ENCODE data around the gene KAT8. TPM values are rescaled to one million over a fixed set of nuclear protein-coding genes. Genes with fewer than 3 reads are reported as not detected.

KAT8 gene
- total and polyA plus RNA-seq, 2 of the 13 experiments (the other 11 are each of a cell fraction or from before 2014, with no cell fraction given), result 79.0 to 84.2 TPM

DNA sequence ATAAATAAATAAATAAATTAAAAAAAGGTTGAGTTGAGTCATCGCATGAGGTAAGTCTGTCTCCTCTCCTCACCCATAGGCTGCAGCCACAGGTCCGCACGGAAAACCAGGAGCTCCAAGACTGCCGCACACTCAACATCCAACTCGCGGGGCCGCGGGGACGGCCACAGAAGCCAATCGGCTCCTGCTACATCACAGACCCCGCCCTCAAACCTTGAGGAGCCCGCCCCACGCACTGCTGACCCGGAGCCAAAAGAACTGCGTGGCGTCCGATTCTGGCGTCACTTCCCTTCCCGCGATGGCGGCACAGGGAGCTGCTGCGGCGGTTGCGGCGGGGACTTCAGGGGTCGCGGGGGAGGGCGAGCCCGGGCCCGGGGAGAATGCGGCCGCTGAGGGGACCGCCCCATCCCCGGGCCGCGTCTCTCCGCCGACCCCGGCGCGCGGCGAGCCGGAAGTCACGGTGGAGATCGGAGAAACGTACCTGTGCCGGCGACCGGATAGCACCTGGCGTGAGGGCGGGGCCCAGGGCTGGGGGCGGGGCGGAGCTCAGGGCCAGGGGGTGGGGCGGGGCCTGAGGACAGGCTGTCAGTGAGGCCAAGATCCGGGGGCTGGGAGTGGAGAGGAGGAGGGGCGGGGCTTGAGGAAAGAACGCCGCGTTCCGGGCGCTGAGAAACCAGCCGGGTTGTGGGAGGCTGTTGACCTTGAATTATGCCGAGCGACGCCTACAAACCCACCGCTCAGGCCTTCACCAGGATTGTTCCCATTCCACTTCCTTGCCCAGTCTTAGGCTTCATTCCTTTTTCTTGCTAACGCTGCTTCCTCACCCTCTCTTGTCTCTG, at the start of gene KAT8 (continued):
- no peak for TF ChIP-seq ZNF530 (CRISPR knock-in tag; IDR thresholded peaks at IDR 0.05; ENCODE audit: low read depth)
- TF ChIP-seq, protein P1, sequence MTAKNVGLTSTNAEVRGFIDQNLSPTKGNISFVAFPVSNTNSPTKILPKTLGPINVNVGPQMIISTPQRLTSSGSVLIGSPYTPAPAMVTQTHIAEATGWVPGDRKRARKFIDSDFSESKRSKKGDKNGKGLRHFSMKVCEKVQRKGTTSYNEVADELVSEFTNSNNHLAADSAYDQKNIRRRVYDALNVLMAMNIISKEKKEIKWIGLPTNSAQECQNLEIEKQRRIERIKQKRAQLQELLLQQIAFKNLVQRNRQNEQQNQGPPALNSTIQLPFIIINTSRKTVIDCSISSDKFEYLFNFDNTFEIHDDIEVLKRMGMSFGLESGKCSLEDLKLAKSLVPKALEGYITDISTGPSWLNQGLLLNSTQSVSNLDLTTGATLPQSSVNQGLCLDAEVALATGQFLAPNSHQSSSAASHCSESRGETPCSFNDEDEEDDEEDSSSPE (CRISPR knock-in tag; IDR thresholded peaks at IDR 0.05), result peak; percentile 91
- TF ChIP-seq, protein P2, sequence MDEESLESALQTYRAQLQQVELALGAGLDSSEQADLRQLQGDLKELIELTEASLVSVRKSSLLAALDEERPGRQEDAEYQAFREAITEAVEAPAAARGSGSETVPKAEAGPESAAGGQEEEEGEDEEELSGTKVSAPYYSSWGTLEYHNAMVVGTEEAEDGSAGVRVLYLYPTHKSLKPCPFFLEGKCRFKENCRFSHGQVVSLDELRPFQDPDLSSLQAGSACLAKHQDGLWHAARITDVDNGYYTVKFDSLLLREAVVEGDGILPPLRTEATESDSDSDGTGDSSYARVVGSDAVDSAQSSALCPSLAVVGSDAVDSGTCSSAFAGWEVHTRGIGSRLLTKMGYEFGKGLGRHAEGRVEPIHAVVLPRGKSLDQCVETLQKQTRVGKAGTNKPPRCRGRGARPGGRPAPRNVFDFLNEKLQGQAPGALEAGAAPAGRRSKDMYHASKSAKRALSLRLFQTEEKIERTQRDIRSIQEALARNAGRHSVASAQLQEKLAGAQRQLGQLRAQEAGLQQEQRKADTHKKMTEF (CRISPR knock-in tag; IDR thresholded peaks at IDR 0.05), result peak; percentile 96
- TF ChIP-seq ZBTB20 (CRISPR knock-in tag; IDR thresholded peaks at IDR 0.05; ENCODE audit: borderline replicate concordance, low read depth), result peak; percentile 81
- TF ChIP-seq, protein P3, sequence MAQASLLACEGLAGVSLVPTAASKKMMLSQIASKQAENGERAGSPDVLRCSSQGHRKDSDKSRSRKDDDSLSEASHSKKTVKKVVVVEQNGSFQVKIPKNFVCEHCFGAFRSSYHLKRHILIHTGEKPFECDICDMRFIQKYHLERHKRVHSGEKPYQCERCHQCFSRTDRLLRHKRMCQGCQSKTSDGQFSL (CRISPR knock-in tag; IDR thresholded peaks at IDR 0.05), result no peak
- peak; percentile 75; the same call in 1 of the 2 replicates for TF ChIP-seq ZNF788 (CRISPR knock-in tag; IDR thresholded peaks at IDR 0.05; ENCODE audit: borderline replicate concordance)
- peak; percentile 95 for TF ChIP-seq POLR2AphosphoS5 (IDR thresholded peaks at IDR 0.05; ENCODE audit: low read depth, low read length)
- no peak for TF ChIP-seq ZNF382 (CRISPR knock-in tag; IDR thresholded peaks at IDR 0.05; ENCODE audit: borderline replicate concordance)
- TF ChIP-seq TBX2 (CRISPR knock-in tag; IDR thresholded peaks at IDR 0.05; ENCODE audit: borderline replicate concordance), result peak; percentile 82; the same call in 1 of the 2 replicates
- TF ChIP-seq PCBP1 (IDR thresholded peaks at IDR 0.05; ENCODE audit: borderline replicate concordance, low read depth, low read length), result peak; percentile 75; the same call in 1 of the 2 replicates
- TF ChIP-seq, protein P4, sequence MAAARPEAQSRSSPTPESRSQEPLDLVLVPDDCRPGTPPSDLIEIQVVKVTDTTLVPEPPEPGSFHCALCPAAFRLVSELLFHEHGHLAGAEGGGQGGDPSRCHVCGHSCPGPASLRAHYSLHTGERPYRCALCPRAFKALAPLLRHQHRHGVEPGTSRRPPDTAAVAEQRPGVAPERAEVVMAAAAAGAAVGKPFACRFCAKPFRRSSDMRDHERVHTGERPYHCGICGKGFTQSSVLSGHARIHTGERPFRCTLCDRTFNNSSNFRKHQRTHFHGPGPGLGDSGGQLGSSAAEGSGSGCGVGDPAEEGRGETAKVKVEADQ (CRISPR knock-in tag; IDR thresholded peaks at IDR 0.05; ENCODE audit: borderline replicate concordance), result peak; percentile 92; the same call in 1 of the 2 replicates
- TF ChIP-seq ZMYM4 (CRISPR knock-in tag; IDR thresholded peaks at IDR 0.05), result peak; percentile 69; the same call in 1 of the 2 replicates
- TF ChIP-seq KLF13 (CRISPR knock-in tag; IDR thresholded peaks at IDR 0.05), result no peak
- TF ChIP-seq, protein P5, sequence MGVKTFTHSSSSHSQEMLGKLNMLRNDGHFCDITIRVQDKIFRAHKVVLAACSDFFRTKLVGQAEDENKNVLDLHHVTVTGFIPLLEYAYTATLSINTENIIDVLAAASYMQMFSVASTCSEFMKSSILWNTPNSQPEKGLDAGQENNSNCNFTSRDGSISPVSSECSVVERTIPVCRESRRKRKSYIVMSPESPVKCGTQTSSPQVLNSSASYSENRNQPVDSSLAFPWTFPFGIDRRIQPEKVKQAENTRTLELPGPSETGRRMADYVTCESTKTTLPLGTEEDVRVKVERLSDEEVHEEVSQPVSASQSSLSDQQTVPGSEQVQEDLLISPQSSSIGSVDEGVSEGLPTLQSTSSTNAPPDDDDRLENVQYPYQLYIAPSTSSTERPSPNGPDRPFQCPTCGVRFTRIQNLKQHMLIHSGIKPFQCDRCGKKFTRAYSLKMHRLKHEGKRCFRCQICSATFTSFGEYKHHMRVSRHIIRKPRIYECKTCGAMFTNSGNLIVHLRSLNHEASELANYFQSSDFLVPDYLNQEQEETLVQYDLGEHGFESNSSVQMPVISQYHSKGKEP (CRISPR knock-in tag; IDR thresholded peaks at IDR 0.05), result peak; percentile 72; the same call in 1 of the 2 replicates
- peak; percentile 99 for TF ChIP-seq RBFOX2 (IDR thresholded peaks at IDR 0.05; ENCODE audit: low read depth, low read length)
- TF ChIP-seq KDM3A (CRISPR knock-in tag; IDR thresholded peaks at IDR 0.05; ENCODE audit: low read depth), result peak; percentile 95
- TF ChIP-seq, protein P6, sequence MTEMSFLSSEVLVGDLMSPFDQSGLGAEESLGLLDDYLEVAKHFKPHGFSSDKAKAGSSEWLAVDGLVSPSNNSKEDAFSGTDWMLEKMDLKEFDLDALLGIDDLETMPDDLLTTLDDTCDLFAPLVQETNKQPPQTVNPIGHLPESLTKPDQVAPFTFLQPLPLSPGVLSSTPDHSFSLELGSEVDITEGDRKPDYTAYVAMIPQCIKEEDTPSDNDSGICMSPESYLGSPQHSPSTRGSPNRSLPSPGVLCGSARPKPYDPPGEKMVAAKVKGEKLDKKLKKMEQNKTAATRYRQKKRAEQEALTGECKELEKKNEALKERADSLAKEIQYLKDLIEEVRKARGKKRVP (CRISPR knock-in tag; IDR thresholded peaks at IDR 0.05), result peak in 1 of 2 experiments; percentile 87; a peak in 2 of 4 replicates
- peak; percentile 35; the same call in 1 of the 2 replicates for TF ChIP-seq ZNF33B (CRISPR knock-in tag; IDR thresholded peaks at IDR 0.05)
- TF ChIP-seq SOX13 (IDR thresholded peaks at IDR 0.05), result no peak; the same call in 1 of the 2 replicates
- peak in 1 of 2 experiments; percentile 25; a peak in 1 of 4 replicates for TF ChIP-seq SOX13 (CRISPR knock-in tag; conservative IDR thresholded peaks at IDR 0.05 in 1 of 2, IDR thresholded peaks at IDR 0.05 in 1 of 2)
- TF ChIP-seq MXD4 (CRISPR knock-in tag; IDR thresholded peaks at IDR 0.05), result peak; percentile 95
- TF ChIP-seq ZFP82 (CRISPR knock-in tag; IDR thresholded peaks at IDR 0.05; ENCODE audit: borderline replicate concordance), result 0 out of 2 replicates have a peak, but pooled peaks have one; percentile 76

Measured in HepG2 (cell line).